Muscle layer of colon (tissue), 2 donors: Measurements from ENCODE around the gene FKBP8.
"Not testable (repeated sequence)": the region's sequence is repeated elsewhere in the genome, so short reads cannot be mapped to it uniquely, and the experiment has no call there.

Experiments
- H3K27ac ChIP-seq: one replicate; pipeline ENCODE4 v1.7.0; 2013; ENCODE audit warnings: low read depth, mild to moderate bottlenecking, low read length, moderate library complexity
- H3K27me3 ChIP-seq, 2 donors: one replicate each; pipeline ENCODE4 v1.7.0; 2013; ENCODE audit warnings: low read length in 2 of 2, mild to moderate bottlenecking in 2 of 2; ENCODE audit not compliant: insufficient read depth in 2 of 2, control insufficient read depth in 1 of 2
- H3K36me3 ChIP-seq: one replicate; pipeline ENCODE4 v1.7.0; 2013; ENCODE audit warnings: mild to moderate bottlenecking, low read length; ENCODE audit not compliant: insufficient read depth
- H3K4me1 ChIP-seq: one replicate; pipeline ENCODE4 v1.7.0; 2013; ENCODE audit warnings: mild to moderate bottlenecking, low read length; ENCODE audit not compliant: insufficient read depth
- H3K4me3 ChIP-seq, 2 donors: one replicate each; pipeline ENCODE4 v1.7.0; 2013; ENCODE audit warnings: low read length in 2 of 2, low read depth in 1 of 2, mild to moderate bottlenecking in 1 of 2, moderate library complexity in 1 of 2
- H3K9ac ChIP-seq: one replicate; pipeline ENCODE4 v1.7.0; 2013; ENCODE audit warnings: low read length
- H3K9me3 ChIP-seq: one replicate; pipeline ENCODE4 v1.7.0; 2013; ENCODE audit warnings: mild to moderate bottlenecking, low read length
- donor health status: abdominal sarcoma.
- donor health status: Adenocarcinoma of cecum.

FKBP8 gene

DNA sequence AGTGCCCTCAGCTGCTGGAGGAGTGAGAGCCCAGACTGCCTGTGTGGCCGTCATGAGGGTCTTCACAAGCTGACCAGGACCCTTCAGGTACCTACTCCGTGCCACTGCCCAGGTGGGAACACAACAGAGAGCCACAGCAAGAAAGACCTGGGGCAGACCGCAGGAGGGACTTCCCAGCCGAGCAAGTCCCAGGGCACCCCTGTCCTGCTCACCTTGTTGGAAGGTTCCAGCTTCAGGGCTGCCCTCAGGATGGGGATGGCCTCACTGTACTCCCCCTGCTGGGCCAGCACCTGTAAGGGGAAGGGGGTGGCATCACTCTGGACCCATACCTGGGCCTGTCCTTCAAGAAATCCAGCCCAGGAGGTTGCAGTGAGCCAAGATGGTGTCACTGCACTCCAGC lies 10.3 kb downstream of the FKBP8 start:
- Histone ChIP-seq H3K4me1 (no peaks in the 10 kb centered on the region), H3K9me3 (no peaks in the 10 kb centered on the region), H3K27ac (no peak overlapping the region), H3K9ac (no peak overlapping the region), H3K36me3 (peaks cover 41% of the 10 kb centered on the region), H3K4me3 (no peak overlapping the region), H3K27me3 (no peaks in the 10 kb centered on the region)

DNA sequence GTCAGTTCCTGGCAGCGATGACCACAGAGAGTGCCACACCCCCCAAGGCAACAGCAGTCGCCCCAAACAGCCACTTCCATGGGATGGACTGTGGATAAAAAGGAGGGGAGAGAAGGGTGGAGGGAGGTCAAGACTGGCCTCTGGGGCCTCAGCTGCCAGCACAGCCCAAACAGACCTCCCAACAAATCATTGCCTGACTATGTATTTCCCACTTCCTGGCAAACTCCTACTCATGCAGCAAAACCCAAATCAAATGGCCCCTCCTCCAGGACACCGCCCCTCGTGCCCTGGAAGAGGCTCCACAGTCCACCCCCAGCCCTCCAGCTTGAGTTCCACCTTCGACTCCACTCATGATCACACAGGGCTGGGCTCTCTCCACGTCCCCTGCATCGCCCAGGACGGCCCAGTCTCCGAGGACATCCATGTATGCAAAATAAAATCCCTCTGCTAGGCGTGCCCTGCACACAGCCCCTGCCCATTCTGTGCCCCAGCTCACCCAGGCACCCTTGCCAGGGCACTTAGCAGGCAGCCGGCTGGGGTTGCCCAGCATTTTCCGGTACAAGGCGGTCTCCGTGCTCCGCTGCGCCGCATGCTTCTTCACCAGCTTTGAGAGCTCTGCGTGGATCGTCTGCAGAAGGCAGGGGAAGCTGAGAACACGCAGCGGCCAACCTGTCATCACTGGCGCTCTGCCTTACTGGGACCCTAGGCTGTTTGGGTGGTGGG lies 11.0 kb downstream of the FKBP8 start:
- H3K27ac ChIP-seq, result no peak overlapping the region
- no peak overlapping the region for H3K9ac ChIP-seq
- H3K27me3 ChIP-seq, result no peaks in the 10 kb centered on the region
- H3K9me3 ChIP-seq, result no peaks in the 10 kb centered on the region
- no peaks in the 10 kb centered on the region for H3K4me1 ChIP-seq
- no peak overlapping the region for H3K4me3 ChIP-seq
- peaks cover 35% of the 10 kb centered on the region for H3K36me3 ChIP-seq

DNA sequence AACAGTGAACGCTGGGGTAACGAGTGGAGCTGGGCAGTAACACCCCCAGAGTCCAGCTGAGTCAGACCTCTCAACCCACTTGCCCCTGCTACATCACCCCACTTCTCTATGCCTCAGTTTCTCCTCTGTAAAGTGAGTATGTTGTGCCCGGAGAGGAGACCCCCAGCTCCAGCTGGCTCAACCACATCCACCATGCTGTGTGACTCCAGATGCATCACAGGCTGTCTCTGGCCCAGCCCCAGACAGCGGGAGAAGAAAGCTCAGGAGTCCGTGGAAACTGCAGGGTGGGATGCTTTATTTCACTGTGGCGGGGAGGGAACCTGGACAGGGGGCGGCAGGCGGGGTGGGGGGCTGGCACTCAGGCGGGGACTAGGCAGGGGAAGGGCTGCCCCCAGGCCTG lies 11.9 kb downstream of the FKBP8 start:
- Histone ChIP-seq H3K27ac (no peak overlapping the region), H3K36me3 (peaks cover 26% of the 10 kb centered on the region), H3K4me1 (no peaks in the 10 kb centered on the region), H3K27me3 (no peaks in the 10 kb centered on the region), H3K9ac (no peak overlapping the region), H3K9me3 (no peaks in the 10 kb centered on the region), H3K4me3 (no peak overlapping the region)

DNA sequence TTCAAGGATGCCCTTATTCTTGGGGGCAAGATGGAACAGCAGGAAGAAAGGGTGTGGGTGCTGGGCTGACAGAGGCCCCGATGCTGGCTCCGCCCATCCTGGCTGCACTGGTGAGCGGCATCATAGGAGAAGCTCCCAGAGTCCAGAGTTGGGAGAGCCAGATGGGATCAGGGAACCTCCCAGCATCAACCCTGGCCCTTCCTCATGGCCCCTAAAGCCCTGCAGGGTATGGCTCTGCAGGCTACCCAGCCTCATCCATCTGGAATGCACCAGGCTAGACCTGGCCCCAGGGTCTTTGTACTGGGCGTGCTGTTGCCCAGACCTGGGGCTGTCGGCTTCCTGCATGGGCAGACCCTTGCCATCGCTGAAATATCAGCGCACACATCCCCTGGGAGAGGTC lies 13.6 kb downstream of the FKBP8 start:
- Histone ChIP-seq H3K27me3 (no peaks in the 10 kb centered on the region), H3K27ac (no peak overlapping the region), H3K9me3 (no peaks in the 10 kb centered on the region), H3K9ac (no peak overlapping the region), H3K4me3 (no peak overlapping the region), H3K36me3 (peaks cover 20% of the 10 kb centered on the region), H3K4me1 (no peaks in the 10 kb centered on the region)

DNA sequence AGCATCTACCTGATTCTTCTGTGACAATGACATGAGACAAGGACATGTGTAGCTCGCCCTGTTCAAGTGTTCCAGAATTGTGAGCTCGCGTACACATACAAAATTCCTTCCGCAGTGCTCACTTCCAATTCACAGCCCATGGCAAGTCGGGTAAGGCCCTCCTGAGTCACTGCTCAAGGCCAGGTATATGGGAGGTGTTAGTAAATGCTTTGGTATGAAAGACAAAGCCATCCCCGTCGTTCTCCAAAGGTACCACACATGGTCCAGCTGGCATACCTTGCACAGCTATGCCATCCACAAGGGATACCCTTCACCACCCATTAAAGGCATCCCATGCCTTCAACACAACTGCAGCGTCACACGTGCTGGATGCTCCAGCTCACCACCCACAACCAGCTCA lies 17.1 kb downstream of the FKBP8 start:
- Histone ChIP-seq H3K36me3 (peaks cover 2% of the 10 kb centered on the region), H3K9me3 (no peaks in the 10 kb centered on the region), H3K9ac (no peak overlapping the region), H3K4me1 (no peaks in the 10 kb centered on the region), H3K4me3 (no peak overlapping the region), H3K27ac (no peak overlapping the region), H3K27me3 (no peaks in the 10 kb centered on the region)

DNA sequence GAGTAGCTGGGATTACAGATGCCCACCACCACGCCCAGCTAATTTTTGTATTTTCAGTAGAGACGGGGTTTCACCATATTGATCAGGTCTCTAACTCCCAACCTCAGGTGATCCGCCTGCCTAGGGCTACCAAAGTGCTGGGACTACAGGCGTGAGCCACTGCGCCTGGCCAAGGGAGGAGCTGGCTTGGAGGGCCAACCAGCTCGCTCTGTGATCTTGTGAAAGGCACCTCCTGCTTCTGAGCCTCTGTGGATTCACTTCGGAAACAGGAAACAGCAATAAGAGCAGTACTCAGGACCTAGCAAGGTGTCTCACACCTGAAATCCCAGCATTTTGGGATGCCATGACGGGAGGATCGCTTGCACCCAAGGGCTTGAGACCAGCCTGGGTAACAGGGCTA lies 19.5 kb downstream of the FKBP8 start:
- Histone ChIP-seq H3K4me3 (no peak overlapping the region), H3K36me3 (no peaks in the 10 kb centered on the region), H3K27me3 (no peaks in the 10 kb centered on the region), H3K9ac (no peak overlapping the region), H3K9me3 (no peaks in the 10 kb centered on the region), H3K4me1 (peaks cover 13% of the 10 kb centered on the region), H3K27ac (no peak overlapping the region)

DNA sequence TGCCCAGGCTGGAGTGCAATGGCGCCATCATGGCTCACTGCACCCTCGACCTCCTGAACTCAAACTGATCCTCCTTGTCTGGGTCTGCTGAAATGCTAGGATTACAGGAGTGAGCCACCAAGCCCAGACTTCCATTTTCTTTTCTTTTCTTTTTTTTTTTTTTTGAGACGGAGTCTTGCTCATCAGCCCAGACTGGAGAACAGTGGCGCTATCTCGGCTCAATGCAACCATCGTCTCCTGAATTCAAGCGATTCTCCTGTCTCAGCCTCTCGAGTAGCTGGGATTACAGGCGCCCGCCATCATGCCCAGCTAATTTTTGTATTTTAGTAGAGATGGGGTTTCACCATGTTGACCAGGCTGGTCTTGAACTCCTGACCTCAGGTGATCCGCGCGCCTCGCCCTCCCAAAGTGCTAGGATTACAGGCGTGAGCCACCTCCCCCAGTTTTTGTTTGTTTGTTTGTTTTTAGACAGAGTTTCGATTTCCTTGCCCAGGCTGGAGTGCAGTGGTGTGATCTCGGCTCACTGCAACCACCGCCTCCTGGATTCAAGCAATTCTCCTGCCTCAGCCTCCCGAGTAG lies 20.4 kb downstream of the FKBP8 start:
- H3K9me3 ChIP-seq, H3K27ac ChIP-seq, H3K4me3 ChIP-seq, H3K36me3 ChIP-seq, H3K27me3 ChIP-seq, H3K9ac ChIP-seq: not testable (repeated sequence)
- peaks cover 13% of the 10 kb centered on the region for H3K4me1 ChIP-seq

DNA sequence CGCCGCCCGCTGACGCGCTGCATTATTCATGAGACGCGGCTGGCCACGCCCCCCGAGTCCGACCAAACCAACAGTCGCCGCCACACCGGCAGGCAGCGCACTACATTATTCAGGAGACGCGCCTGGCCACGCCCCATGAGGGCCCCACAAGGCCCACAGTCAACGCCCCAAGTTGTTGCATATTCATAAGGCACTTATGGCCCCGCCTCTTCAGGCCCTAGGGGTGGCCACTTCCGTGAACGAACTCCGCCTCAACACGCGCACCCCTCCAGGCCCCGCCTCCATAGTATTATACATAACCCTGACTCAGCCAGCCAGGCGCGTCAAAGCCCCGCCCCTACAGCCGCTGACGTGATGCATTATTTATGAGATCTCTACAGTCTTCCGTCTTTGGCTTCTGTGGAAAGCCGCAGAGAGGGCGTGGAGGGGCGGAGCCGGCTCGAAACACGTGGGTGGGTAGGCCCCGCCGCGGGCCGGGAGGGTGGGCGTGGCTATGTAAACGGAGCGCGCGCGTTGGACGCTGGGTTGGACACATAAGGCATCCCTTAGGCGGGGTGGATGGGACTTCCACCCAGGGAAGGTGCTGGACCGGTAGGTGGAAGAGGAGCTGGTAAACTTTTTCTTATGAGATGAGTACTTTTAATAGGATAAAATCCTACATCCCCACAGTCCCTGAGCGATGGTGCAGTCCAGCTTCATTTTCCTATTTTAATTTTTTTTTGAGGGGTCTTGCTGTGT lies 21.1 kb downstream of the FKBP8 start:
- no peaks in the 10 kb centered on the region for H3K27me3 ChIP-seq
- H3K36me3 ChIP-seq, result no peaks in the 10 kb centered on the region
- no peaks in the 10 kb centered on the region for H3K9me3 ChIP-seq
- no peak overlapping the region for H3K9ac ChIP-seq
- H3K27ac ChIP-seq, result peak overlapping the region; percentile 94
- H3K4me3 ChIP-seq, result peak overlapping the region; percentile 94 to 99
- H3K4me1 ChIP-seq, result peaks cover 13% of the 10 kb centered on the region

DNA sequence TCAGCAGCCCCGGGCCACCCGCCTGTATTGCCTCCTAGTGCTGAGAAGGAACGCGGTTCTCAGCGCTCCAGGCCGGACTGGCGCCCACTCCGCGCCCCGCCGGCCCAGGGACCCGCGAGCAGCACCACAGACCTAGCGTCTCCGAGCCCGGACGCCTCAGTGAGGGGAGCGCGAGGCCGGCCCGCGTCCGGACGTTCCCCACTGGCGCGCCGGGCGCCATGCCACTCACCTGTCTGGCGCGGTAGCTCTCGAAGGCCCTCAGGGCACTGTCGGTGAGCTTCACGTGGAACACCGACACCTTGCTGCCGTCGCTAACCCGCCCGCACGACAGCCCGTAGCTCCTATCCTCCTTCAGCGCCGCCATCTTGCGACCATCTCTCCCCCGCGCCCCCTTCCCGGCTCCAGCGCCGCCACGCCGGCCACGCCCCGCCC lies 21.7 kb downstream of the FKBP8 start, which contains the start of gene ELL:
Gene ELL (minus strand): TSS at position 379 of the 432 bp plus-strand sequence. CDS start 15 bp downstream, at position 364.
- peak within 1 kb of the TSS; percentile 95 for H3K9ac ChIP-seq
- peaks cover 13% of the 10 kb centered on the region for H3K4me1 ChIP-seq
- no peaks in the 10 kb centered on the region for H3K9me3 ChIP-seq
- no peaks in the 10 kb centered on the region for H3K36me3 ChIP-seq
- H3K27me3 ChIP-seq, result no peaks in the 10 kb centered on the region
- peak within 1 kb of the TSS; percentile 94 to 99 for H3K4me3 ChIP-seq
- H3K27ac ChIP-seq, result peak within 1 kb of the TSS; percentile 94

DNA sequence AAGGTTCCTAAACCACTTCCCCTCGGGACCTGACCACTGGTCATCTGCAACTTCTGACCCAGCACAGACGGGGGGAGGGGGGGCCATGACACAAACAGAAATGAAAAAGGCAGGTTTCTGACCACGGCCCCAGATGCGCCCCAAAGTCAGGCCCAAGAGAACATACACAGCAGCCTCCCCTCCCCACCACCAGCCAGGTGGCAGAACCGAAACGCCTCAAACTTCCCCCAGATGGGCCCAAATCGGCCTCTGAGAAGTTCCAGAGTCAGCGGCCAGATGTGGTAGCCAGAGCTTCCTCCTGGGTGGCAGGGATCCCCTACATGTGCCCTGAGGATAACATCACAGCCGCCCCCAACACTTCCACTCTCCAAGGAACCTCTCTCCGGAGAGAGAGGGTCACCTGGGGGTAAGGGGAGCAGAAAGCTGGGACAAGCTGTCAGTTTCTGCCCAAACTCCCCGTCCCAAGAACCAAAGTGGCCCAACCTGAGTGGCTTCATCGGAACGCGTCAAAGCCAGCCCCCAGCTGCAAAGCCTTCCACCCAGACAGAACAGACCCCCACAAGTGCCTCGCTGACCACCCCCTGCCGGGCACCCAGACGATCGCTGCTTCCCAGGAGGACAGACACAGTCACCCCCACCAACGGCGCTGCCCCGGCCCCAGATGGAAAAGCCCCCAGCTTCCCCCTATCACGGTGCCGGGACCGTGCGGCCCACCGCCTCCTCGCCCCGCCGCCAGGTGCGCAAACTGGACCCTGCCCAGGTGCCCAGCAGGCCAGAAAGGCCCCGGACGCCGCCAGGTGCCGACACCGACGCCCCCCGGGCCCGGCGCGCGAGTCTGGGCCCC lies 22.3 kb downstream of the FKBP8 start:
- no peaks in the 10 kb centered on the region for H3K9me3 ChIP-seq
- H3K36me3 ChIP-seq, result no peaks in the 10 kb centered on the region
- no peaks in the 10 kb centered on the region for H3K27me3 ChIP-seq
- H3K9ac ChIP-seq, result peak overlapping the region; percentile 95
- H3K27ac ChIP-seq, result peak overlapping the region; percentile 94
- H3K4me1 ChIP-seq, result peaks cover 14% of the 10 kb centered on the region
- H3K4me3 ChIP-seq, result peak overlapping the region; percentile 94 to 99
